HG03565 (cell line): Measurements from ENCODE around the gene CCKAR.

Source experiments
- ATAC-seq: cut with Tn5 transposase; IDR thresholded peaks from one replicate; pipeline ENCODE4 v1.9.1; 2021; ENCODE audit warnings: mild to moderate bottlenecking, moderate library complexity; ENCODE audit not compliant: unreplicated experiment

Gene CCKAR

DNA sequence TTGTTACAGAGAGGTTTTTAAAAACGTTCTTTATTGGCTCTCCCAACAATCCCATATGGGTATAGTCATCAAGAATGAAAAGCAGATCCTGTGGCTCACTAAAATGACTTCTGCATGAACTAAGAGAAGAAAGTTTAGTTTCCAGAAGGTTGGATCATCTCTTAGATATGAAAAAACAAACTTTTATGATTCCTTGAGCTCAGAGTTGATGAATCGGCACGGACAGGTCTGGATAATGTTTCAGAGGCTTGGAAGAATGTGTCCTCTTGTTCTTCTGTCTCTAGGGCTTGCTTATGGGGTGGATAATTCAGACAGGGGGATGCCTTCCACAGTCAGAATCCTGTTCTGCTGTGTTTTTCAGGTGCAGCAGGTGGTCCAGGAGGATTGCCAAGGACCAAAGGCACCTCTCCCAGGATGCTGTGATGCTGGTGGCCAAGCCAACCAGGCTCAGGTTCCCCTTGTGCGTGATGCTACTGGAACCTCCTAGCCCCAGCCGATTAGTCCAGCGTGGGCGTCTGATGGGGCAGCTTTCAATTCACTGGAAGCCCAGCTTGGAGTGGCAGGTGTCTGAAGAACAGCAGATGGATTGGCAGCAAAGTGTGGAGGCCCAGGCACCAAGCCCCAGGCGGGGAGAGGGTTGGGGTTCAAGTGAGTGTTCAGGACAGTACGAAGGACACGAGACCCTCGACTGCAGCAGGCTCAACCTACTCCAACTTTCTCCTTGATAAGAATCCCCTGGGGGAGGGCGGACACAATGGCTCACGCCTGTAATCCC, 30.3 kb downstream of the CCKAR start:
- ATAC-seq: no peak

DNA sequence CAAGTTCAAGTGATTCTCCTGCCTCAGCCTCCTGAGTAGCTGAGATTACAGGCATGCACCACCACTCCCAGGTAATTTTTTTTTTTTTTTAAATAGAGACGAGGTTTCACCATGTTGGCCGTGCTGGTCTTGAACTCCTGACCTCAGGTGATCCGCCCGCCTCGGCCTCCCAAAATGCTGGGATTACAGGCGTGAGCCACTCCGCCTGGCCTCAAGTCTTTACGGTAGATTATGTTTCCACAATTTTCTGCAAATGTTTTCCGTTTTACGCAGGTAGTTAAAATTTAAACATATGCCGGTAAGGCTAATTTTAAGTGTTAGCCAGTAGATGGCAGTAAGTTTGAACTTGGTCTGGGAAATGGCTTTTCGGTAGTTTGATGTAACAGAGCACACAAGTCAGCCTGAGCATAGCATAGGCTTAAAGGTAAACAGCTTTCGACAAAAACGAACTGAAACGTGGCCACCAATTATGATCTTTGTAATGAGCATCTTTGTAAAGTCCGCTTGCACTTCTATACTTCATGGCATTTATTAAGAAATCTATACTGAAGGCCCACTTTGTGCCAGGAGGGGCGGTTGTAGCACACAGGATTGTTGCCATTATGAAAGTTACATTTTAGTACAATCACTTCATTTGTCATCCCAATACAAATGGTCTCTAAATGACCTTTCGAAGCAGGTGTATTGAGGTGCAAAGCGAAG, 31.1 kb downstream of the CCKAR start:
- peak; percentile 47 for ATAC-seq

DNA sequence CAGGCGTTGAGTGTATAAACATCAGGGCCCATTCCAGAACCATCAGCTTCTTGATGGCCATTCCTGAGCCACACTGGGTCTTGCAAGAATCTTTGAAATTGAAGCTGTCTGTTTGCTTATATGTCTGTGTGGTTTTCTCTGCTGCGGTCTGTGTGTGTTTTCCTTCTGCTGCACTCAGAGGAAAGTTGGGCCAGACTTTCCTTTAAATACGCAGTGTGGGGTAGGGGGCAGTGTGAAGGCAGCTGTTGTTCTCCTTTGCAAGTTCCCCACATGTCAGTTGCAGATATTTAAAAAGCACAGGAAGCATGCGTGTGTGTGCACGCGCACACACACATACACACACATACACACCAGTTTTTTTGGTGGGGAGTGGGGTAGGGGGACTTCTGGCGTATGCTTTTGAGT, 32.1 kb downstream of the CCKAR start:
- ATAC-seq: no peak

- ATAC-seq: no peak
Observed at GRCh38 chr4:26457412-26457811, 32.9 kb downstream of the CCKAR start.

- no peak for ATAC-seq
Observed at GRCh38 chr4:26455571-26455970, 34.7 kb downstream of the CCKAR start.

DNA sequence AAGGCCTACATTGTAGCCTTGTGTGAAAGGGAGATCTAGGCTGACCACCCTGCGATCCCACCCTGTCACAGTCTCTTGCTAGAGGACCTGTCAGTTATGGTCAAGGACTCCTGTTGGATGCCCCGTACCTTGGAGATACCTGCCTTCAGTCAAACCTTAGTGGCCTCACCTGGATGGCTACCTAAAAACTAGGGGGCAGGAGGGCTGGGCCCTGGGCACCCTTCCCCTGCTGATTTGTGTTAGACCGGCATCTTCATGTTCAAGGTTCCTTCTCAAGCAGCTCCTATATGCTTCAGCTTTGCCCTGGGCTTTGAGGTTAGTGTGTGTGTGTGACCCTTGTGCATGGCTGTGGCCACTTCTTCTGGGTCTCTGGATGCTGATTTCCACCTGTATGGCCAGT, 35.3 kb downstream of the CCKAR start:
- no peak for ATAC-seq

GRCh38 chr4:26452565-26453531, 37.4 kb downstream of the CCKAR start:
- ATAC-seq: no peak

DNA sequence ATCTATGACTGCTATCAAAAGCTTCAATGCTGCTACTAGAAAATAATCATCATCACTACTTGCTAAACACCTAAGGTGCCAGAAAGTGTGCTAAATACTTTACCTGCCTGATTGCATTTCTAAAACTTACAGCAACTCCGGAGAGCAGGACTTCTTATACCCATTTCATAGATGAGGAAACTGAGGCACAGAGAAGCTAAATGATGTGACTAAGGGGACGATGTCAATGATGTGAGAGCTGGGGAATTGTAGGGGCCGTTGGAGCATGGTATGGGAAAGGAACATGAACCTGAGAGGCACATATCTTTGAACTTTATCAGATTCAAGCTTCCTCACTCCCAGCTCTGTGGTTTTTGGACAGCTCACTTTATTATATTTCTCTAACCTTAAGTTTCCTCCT, 38.7 kb downstream of the CCKAR start:
- ATAC-seq: no peak

DNA sequence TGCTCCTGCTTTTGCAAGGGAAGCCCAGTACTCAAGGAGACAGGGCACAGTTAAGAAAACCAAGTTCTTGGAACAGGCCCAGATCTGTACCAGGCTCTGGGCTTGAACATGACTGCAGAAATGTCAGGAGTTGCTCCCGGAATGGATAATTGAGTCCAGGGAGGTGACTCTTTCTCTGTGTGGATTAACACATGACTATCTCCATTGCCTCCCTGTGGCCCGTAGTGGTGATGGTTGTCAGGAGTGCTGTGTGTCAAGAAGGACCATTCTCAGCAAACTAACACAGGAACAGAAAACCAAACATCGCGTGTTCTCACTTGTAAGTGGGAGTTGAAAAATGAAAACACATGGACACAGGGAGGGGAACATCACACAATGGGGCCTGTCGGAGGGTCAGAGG, 39.9 kb downstream of the CCKAR start:
- no peak for ATAC-seq

- ATAC-seq: no peak
Observed at GRCh38 chr4:26447378-26447777, 42.9 kb downstream of the CCKAR start.

GRCh38 chr4:26441771-26442170, 48.5 kb downstream of the CCKAR start:
- ATAC-seq: no peak

DNA sequence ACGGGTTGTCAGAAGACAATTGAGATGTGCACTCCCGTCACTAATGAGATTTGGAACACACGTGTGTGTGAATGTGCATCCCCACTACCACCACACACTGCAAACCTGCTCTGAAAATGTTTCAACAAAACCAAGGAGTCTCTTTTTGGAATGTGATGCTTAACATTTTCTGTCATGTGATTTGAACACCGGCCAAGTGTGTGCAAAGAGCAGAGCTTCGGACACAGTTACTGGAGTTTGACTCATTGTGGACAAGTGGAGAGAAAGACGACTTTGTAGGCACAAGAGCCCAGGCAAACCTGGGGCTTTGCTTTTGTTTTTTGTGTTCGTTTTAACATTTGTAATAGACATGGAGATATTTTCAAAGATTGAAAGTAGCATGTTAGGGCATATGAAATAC, 49.2 kb downstream of the CCKAR start:
- ATAC-seq: no peak

- ATAC-seq: no peak
Observed at GRCh38 chr4:26434030-26434639, 56.1 kb downstream of the CCKAR start.

- no peak for ATAC-seq
Observed at GRCh38 chr4:26433556-26433955, 56.7 kb downstream of the CCKAR start.

- ATAC-seq: no peak
Observed at GRCh38 chr4:26432419-26432818, 57.9 kb downstream of the CCKAR start.

- no peak for ATAC-seq
Observed at GRCh38 chr4:26431461-26432180, 58.7 kb downstream of the CCKAR start.
